ENCODE results near the gene DYNLT4. TPM values are rescaled to one million over a fixed set of nuclear protein-coding genes. Genes with fewer than 3 reads are reported as not detected.

The DYNLT4 gene
- total RNA-seq, 1 donor from 2014 or later = 1.4 TPM

DNA sequence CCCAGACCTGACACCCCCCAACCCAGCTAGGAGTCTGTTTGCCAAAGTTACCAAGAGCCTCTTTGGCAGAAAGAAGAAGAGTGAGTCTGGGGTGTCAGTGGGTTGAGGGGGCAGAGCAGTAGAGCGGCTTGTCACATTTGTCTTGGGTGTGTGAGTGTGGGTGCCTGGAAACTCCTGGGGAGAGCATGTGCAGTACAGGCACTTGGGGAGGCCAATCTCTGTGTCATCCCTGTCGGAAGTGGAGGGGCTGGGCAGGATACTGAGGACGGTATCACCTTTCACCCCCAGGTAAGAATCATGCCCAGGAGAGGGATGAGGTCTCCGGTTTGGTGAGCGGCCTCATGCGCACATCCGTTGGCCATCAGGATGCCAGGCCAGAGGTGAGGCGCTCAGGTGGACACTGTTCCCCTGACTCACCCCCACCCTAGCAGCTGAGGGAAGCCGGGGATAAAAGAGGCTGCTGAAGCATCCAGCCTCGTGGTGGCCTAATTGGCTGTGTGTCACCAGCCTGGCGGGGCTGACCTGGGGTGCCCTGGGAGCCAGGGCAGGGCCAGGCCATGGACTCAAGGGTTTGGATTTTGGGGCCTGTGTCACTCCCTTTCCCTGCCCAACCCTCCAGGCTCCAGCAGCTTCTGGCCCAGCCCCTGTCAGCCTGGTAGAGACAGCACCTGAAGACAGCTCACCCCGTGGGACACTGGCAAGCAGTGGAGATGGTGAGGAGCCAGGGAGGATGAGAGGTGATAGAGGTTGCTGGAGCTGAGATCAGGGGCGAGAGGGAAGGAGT lies 3.6 kb downstream of the DYNLT4 start:
- H3K4me3 Mint-ChIP-seq (ENCODE audit: unreplicated experiment) = peak overlapping the region; percentile 43
- no peaks in the 10 kb centered on the region for H3K9me3 Mint-ChIP-seq (ENCODE audit: unreplicated experiment)
- no peak for DNase-seq (ENCODE audit: low spot score)
- peaks cover 25% of the 10 kb centered on the region for H3K27me3 Mint-ChIP-seq (ENCODE audit: unreplicated experiment)
- H3K36me3 Mint-ChIP-seq (ENCODE audit: low read depth, unreplicated experiment) = peaks cover 23% of the 10 kb centered on the region
- no peak overlapping the region for H3K27ac Mint-ChIP-seq (ENCODE audit: unreplicated experiment)
- peaks cover 42% of the 10 kb centered on the region for H3K4me1 Mint-ChIP-seq (ENCODE audit: unreplicated experiment)
- TF ChIP-seq, protein P1, sequence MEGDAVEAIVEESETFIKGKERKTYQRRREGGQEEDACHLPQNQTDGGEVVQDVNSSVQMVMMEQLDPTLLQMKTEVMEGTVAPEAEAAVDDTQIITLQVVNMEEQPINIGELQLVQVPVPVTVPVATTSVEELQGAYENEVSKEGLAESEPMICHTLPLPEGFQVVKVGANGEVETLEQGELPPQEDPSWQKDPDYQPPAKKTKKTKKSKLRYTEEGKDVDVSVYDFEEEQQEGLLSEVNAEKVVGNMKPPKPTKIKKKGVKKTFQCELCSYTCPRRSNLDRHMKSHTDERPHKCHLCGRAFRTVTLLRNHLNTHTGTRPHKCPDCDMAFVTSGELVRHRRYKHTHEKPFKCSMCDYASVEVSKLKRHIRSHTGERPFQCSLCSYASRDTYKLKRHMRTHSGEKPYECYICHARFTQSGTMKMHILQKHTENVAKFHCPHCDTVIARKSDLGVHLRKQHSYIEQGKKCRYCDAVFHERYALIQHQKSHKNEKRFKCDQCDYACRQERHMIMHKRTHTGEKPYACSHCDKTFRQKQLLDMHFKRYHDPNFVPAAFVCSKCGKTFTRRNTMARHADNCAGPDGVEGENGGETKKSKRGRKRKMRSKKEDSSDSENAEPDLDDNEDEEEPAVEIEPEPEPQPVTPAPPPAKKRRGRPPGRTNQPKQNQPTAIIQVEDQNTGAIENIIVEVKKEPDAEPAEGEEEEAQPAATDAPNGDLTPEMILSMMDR (IDR thresholded peaks at IDR 0.05; ENCODE audit: unreplicated experiment) = no peak

DNA sequence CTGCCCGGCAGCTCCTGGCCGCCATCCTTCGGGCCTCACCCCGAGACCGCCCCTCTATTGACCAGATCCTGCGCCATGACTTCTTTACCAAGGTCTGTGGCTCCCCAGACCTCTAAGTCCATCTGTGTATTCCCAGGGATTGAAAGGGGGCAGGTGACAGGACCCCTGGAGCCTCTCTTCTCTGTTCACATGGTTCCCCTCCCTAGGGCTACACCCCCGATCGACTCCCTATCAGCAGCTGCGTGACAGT lies 4.2 kb downstream of the DYNLT4 start:
- TF ChIP-seq, protein P1 (IDR thresholded peaks at IDR 0.05; ENCODE audit: unreplicated experiment) = no peak
- Mint-ChIP-seq H3K4me1 (ENCODE audit: unreplicated experiment) (peaks cover 37% of the 10 kb centered on the region), H3K9me3 (ENCODE audit: unreplicated experiment) (no peaks in the 10 kb centered on the region), H3K36me3 (ENCODE audit: low read depth, unreplicated experiment) (peaks cover 23% of the 10 kb centered on the region), H3K27me3 (ENCODE audit: unreplicated experiment) (peaks cover 23% of the 10 kb centered on the region), H3K27ac (ENCODE audit: unreplicated experiment) (no peak overlapping the region), H3K4me3 (ENCODE audit: unreplicated experiment) (peak overlapping the region; percentile 43)
- no peak for DNase-seq (ENCODE audit: low spot score)

DNA sequence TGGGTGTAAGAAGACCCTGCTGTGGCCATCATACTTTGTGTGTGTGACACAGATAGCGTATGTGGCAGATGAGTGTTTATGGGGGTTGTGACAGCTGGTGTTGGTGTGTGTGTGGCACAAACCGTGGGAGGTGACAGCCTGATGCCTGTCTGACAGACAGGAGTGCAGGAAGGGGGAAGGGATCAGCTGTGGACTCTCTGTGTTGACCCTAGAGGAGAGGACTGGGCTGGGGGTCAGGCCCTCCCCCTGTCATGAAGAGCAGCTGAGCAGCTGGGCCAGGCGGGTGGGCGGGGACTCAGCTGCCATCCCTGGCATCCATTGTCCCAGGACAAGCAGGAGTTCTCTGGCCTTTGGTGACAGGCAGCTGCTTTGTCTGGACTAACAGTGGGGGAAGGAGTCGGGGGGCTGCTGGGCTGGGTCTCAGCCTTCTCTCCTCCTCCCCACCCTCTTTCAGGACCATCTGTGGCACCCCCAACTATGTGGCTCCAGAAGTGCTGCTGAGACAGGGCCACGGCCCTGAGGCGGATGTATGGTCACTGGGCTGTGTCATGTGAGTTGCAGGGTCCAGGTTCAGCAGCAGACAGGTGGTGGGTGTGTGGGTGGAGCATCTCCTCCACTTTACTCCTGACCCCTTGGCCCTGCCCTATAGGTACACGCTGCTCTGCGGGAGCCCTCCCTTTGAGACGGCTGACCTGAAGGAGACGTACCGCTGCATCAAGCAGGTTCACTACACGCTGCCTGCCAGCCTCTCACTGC lies 4.7 kb downstream of the DYNLT4 start:
- Mint-ChIP-seq H3K9me3 (ENCODE audit: unreplicated experiment) (no peaks in the 10 kb centered on the region), H3K4me1 (ENCODE audit: unreplicated experiment) (peaks cover 32% of the 10 kb centered on the region), H3K27ac (ENCODE audit: unreplicated experiment) (peak overlapping the region; percentile 45), H3K36me3 (ENCODE audit: low read depth, unreplicated experiment) (peaks cover 23% of the 10 kb centered on the region), H3K27me3 (ENCODE audit: unreplicated experiment) (peaks cover 19% of the 10 kb centered on the region), H3K4me3 (ENCODE audit: unreplicated experiment) (peak overlapping the region; percentile 65)
- TF ChIP-seq, protein P1 (IDR thresholded peaks at IDR 0.05; ENCODE audit: unreplicated experiment) = no peak
- no peak for DNase-seq (ENCODE audit: low spot score)

DNA sequence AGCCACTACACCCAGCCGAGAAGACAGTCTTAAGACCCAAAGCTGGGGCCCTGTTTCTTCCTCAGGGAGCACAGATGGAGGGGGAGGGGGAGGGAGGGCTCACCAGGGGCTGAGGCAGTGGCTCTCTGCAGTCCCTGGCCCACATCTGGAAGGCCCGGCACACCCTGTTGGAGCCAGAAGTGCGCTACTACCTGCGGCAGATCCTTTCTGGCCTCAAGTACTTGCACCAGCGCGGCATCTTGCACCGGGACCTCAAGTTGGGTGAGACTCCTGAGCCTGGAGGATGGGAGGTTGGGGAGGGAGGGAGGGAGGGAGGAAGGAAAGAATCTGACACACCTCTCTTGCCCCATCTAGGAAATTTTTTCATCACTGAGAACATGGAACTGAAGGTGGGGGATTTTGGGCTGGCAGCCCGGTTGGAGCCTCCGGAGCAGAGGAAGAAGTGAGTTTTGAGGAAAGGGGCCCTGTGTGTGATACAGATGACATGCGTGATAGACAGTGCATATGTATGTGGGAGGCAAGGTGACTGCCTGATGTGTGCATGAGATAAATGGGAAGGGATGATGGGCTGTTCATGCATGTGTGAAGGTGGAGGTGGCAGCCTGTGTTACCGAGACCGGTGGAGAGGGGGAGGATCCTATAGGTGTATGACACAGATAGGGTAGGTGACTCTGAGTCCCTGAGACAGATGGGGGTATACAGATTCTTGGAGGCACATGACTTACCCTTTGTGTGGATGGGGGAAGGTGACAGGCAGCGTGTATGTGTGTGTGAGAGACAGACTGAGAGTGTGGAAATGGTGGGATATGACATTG lies 5.5 kb downstream of the DYNLT4 start:
- H3K4me3 Mint-ChIP-seq (ENCODE audit: unreplicated experiment) = peak overlapping the region; percentile 65
- TF ChIP-seq, protein P1 (IDR thresholded peaks at IDR 0.05; ENCODE audit: unreplicated experiment) = no peak
- H3K27ac Mint-ChIP-seq (ENCODE audit: unreplicated experiment) = peak overlapping the region; percentile 45
- DNase-seq (ENCODE audit: low spot score) = no peak
- H3K36me3 Mint-ChIP-seq (ENCODE audit: low read depth, unreplicated experiment) = peaks cover 15% of the 10 kb centered on the region
- peaks cover 12% of the 10 kb centered on the region for H3K27me3 Mint-ChIP-seq (ENCODE audit: unreplicated experiment)
- H3K4me1 Mint-ChIP-seq (ENCODE audit: unreplicated experiment) = peaks cover 24% of the 10 kb centered on the region
- H3K9me3 Mint-ChIP-seq (ENCODE audit: unreplicated experiment) = no peaks in the 10 kb centered on the region

All from endothelial cell (in vitro differentiated cells).